ENCODE results near the gene MRM1. TPM values are rescaled to one million over a fixed set of nuclear protein-coding genes. Genes with fewer than 3 reads are reported as not detected.

The MRM1 gene, protein sequence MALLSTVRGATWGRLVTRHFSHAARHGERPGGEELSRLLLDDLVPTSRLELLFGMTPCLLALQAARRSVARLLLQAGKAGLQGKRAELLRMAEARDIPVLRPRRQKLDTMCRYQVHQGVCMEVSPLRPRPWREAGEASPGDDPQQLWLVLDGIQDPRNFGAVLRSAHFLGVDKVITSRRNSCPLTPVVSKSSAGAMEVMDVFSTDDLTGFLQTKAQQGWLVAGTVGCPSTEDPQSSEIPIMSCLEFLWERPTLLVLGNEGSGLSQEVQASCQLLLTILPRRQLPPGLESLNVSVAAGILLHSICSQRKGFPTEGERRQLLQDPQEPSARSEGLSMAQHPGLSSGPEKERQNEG
- 13.7 TPM for total RNA-seq

- DNase-seq (ENCODE audit: low spot score): peak; percentile 95
These were observed at the start of gene MRM1 for GRCh38 chr17:36601303-36602029. Gene MRM1 (plus strand): TSS chr17:36601583. CDS start chr17:36601811, 228 bp downstream.

GRCh38 chr17:36553459-36553858 lies 47.9 kb upstream of the MRM1 start:
- no peak for DNase-seq (ENCODE audit: low spot score)

- no peak for DNase-seq (ENCODE audit: low spot score)
These were observed 35.3 kb upstream of the MRM1 start for GRCh38 chr17:36566081-36566480.

GRCh38 chr17:36575028-36575427 lies 26.4 kb upstream of the MRM1 start:
- no peak for DNase-seq (ENCODE audit: low spot score)

- no peak for DNase-seq (ENCODE audit: low spot score)
These were observed 24.6 kb upstream of the MRM1 start for GRCh38 chr17:36576793-36577192.

DNA sequence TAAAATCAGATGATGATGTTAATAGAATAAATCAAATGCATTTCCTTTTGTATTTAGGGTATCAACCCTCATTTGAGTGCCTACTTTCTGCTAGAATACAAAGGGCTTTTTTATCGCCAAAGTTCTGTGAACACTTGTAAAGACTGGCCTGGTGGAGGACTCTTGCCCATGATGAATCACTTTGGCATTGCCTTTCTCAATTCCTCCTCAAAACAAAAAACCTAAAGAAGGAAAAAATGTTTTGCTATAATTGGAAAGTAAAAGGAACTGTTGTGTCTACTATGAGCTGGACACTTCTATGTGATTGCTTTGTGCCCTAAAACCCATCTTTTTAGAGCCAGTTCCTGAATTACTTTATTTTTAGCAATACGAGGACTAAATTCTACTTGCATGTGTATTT lies 22.7 kb upstream of the MRM1 start:
- DNase-seq (ENCODE audit: low spot score): no peak

DNA sequence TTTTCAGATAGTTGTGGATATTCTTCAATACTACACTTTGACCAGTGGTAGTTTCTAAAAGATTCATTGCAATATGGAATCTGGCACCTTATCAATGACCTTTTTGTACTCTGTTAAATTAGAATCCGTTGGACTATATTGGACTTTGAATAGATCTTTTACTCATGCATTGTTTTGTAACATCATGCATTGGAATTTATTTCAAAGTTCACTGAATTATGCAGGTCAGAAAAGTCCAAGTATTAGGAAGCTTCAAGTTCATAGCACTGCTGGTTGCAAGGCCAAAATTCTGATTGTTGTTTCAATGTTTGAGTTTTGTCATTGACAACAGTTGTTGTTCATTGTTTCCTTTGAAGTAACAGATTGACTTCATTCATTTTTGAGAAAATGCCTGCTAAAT lies 17.6 kb upstream of the MRM1 start:
- DNase-seq (ENCODE audit: low spot score): no peak

- no peak for DNase-seq (ENCODE audit: low spot score)
These were observed 15.2 kb upstream of the MRM1 start for GRCh38 chr17:36586138-36586537.

DNA sequence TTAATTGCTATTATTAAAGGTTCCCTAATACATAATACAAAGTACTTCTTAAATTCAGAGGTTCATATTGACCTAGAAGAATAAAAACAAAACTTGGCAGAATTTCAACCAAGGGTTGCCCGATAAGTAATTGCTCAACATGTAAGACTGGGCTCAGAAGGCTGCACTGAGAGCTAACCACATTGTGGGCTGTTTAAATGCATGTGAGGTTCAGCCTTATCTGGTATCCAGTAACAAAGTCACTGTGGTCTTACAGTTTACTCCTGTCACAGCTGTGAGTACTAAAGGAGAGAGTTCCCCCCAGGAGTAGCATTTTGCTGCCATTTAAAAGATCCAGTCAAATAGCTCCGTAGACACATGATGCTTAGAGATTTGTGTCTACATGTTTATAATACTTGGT lies 11.3 kb upstream of the MRM1 start:
- DNase-seq (ENCODE audit: low spot score): no peak

DNA sequence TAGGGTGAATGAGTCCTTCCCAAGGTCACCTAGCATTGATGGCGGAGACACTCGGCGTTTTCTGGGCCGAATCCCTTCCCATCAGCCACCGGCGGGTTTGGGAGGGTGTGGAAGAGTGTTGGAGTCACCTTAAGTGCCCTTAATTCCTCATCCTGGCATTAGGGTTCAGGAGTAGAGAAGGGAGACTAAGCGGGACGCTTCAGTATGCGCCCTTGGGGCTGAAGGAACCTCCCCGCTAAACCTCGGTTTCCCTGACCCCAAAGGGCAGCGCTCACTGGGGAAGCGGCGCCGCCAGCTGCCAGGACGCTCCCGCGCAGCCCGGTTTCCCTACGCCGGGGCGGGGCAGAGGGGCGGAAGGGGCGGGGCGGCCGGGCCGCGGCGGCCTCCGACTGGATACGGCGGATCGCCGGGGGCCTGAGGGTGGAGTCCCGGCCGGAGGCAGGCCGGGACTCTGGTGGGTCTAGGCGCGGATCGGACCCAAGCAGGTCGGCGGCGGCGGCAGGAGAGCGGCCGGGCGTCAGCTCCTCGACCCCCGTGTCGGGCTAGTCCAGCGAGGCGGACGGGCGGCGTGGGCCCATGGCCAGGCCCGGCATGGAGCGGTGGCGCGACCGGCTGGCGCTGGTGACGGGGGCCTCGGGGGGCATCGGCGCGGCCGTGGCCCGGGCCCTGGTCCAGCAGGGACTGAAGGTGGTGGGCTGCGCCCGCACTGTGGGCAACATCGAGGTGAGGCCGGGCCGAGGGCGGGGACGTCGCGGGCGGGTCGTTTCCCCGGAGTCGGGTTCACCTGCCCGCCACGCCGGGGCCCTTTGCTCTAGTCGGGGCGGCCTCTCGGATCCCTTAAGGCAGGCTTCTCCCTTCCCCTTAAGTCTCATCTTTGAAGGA lies 9.7 kb upstream of the MRM1 start, which contains the start of gene DHRS11:
Gene DHRS11, plus strand, starts transcription at position 446 of the 882 bp plus-strand sequence. Its CDS starts 131 bp downstream, at position 577.
- peak; percentile 83 for DNase-seq (ENCODE audit: low spot score)

DNA sequence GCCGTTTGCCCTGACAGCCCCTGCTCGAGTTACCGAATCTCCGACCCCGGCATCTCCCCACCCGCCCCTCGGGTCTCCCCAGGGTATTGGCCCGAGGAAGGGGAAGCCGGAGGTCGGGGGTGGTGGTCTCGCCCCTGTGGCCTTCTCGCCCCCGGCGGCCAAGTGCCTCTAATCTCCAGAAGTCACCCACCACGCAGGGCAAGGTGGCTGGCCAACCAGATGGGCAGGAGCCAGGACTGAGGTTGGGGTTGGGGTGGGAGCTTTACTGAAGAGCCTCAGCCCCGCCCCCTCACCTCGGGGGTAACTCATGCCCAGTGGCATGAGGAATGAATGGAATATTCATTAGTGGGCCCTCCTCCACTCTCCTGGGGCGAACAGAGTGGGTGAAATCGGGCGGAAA lies 9.1 kb upstream of the MRM1 start:
- no peak for DNase-seq (ENCODE audit: low spot score)

GRCh38 chr17:36592716-36593321 lies 8.6 kb upstream of the MRM1 start:
- no peak for DNase-seq (ENCODE audit: low spot score)

- DNase-seq (ENCODE audit: low spot score): peak; percentile 60
These were observed 7.6 kb upstream of the MRM1 start for GRCh38 chr17:36593656-36594316.

GRCh38 chr17:36594626-36595401 lies 6.6 kb upstream of the MRM1 start:
- DNase-seq (ENCODE audit: low spot score): no peak

- no peak for DNase-seq (ENCODE audit: low spot score)
These were observed 4.2 kb upstream of the MRM1 start for GRCh38 chr17:36597226-36597625.

- no peak for DNase-seq (ENCODE audit: low spot score)
These were observed 3.3 kb upstream of the MRM1 start for GRCh38 chr17:36597866-36598777.

GRCh38 chr17:36598951-36599401 lies 2.4 kb upstream of the MRM1 start:
- no peak for DNase-seq (ENCODE audit: low spot score)

DNA sequence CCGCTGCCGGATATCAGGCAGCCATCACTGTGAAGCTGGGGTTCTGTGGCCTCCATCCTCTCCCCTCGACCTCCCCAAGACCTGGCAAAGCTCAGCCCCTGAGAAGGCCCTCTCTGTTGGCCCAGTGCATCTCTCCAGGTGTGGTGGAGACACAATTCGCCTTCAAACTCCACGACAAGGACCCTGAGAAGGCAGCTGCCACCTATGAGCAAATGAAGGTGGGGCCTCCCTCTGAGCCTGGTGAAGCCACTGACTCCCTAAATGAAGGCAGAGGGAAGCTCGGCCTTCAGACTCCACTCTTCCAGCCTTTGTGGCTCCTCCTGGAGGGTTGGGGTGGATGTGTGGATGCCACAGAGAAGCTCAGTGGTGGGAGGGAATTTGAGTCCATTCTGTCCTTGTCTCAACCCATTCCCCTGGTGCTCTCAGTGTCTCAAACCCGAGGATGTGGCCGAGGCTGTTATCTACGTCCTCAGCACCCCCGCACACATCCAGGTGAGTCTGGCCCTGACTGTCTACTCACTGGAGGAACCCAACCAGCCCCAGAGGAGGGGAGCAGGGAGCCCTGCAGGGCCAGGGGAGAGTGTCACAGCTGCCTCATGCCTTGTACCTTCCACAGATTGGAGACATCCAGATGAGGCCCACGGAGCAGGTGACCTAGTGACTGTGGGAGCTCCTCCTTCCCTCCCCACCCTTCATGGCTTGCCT lies 1.7 kb upstream of the MRM1 start:
- no peak for DNase-seq (ENCODE audit: low spot score)

DNA sequence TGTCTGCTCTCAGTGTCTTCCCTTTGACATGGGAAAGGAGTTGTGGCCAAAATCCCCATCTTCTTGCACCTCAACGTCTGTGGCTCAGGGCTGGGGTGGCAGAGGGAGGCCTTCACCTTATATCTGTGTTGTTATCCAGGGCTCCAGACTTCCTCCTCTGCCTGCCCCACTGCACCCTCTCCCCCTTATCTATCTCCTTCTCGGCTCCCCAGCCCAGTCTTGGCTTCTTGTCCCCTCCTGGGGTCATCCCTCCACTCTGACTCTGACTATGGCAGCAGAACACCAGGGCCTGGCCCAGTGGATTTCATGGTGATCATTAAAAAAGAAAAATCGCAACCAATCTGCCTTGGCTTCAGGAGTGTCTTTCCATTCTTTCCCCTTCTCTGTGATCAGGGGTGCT lies 918 bp upstream of the MRM1 start:
- no peak for DNase-seq (ENCODE audit: low spot score)

All from ureter (tissue), 1 donor.